OCI-LY1 (cell line): ENCODE results near the gene ZNF440.

ENCODE experiments used
- H2AFZ ChIP-seq: fragments of 200-600 bp; sonication (generic), shearing (Covaris generic); 2 replicates; pipeline ENCODE4 v1.6.0; 2014; ENCODE audit warnings: antibody characterized with exemption, mild to moderate bottlenecking, low read length
- H3F3A ChIP-seq: fragments of 200-600 bp; sonication (generic), shearing (Covaris generic); 2 replicates; pipeline ENCODE4 v1.6.0; 2014; ENCODE audit warnings: mild to moderate bottlenecking, antibody characterized with exemption, low read length, moderate library complexity; ENCODE audit not compliant: insufficient read depth
- H3K27ac ChIP-seq: fragments of 200-600 bp; sonication (generic); 2 replicates; pipeline ENCODE4 v1.5.1; 2014; ENCODE audit warnings: low read length, mixed run types, mild to moderate bottlenecking, low read depth; ENCODE audit not compliant: poor library complexity, severe bottlenecking
- H3K27me3 ChIP-seq: fragments of 200-600 bp; sonication (generic); 2 replicates; pipeline ENCODE4 v1.6.0; 2014; ENCODE audit warnings: antibody characterized with exemption, mild to moderate bottlenecking, low read length, moderate library complexity; ENCODE audit not compliant: insufficient read depth
- H3K36me3 ChIP-seq: fragments of 200-600 bp; sonication (generic); 2 replicates; pipeline ENCODE4 v1.6.1; 2014; ENCODE audit warnings: mild to moderate bottlenecking, antibody characterized with exemption, low read length, moderate library complexity, mixed read lengths; ENCODE audit not compliant: insufficient read depth
- H3K4me1 ChIP-seq: fragments of 200-600 bp; sonication (generic); 2 replicates; pipeline ENCODE4 v1.5.1; 2014; ENCODE audit warnings: mild to moderate bottlenecking, low read length, moderate library complexity; ENCODE audit not compliant: insufficient read depth, severe bottlenecking
- H3K4me2 ChIP-seq: fragments of 200-600 bp; sonication (generic), shearing (Covaris generic); 2 replicates; pipeline ENCODE4 v1.6.1; 2014; ENCODE audit warnings: low read length
- H3K4me3 ChIP-seq: fragments of 200-600 bp; sonication (generic); 2 replicates; pipeline ENCODE4 v1.5.1; 2014; ENCODE audit warnings: low read length, low read depth, mild to moderate bottlenecking, mixed read lengths; ENCODE audit not compliant: poor library complexity, severe bottlenecking
- H3K79me2 ChIP-seq: fragments of 200-600 bp; shearing (Covaris generic); 2 replicates; pipeline ENCODE4 v1.6.1; 2016; ENCODE audit warnings: mixed run types, low read length, mixed read lengths; ENCODE audit not compliant: insufficient read depth
- H3K9ac ChIP-seq: fragments of 200-600 bp; sonication (generic), shearing (Covaris generic); 2 replicates; pipeline ENCODE4 v1.6.1; 2014; ENCODE audit warnings: mild to moderate bottlenecking, low read length, mixed read lengths
- H3K9me2 ChIP-seq: fragments of 200-600 bp; sonication (generic), shearing (Covaris generic); 2 replicates; pipeline ENCODE4 v1.6.1; 2014; ENCODE audit warnings: low read depth, mild to moderate bottlenecking, low read length, mixed read lengths
- H3K9me3 ChIP-seq: fragments of 200-600 bp; shearing (Covaris generic); 2 replicates; pipeline ENCODE4 v1.6.1; 2014; ENCODE audit warnings: low read length, mixed read lengths
- H4K20me1 ChIP-seq: fragments of 200-600 bp; sonication (generic), shearing (Covaris generic); 2 replicates; pipeline ENCODE4 v1.6.0; 2016; ENCODE audit warnings: mild to moderate bottlenecking, low read length; ENCODE audit not compliant: insufficient read depth
- CTCF ChIP-seq: fragments of 200-600 bp; sonication (generic), shearing (Covaris generic); IDR thresholded peaks from 2 replicates; pipeline ENCODE4 v1.5.1; 2017; ENCODE audit warnings: mild to moderate bottlenecking, antibody characterized with exemption, low read length, moderate library complexity, mixed read lengths
- EZH2 ChIP-seq: fragments of 200-600 bp; sonication (generic), shearing (Covaris generic); IDR thresholded peaks from 2 replicates; pipeline ENCODE4 v1.8.0; 2017; ENCODE audit warnings: borderline replicate concordance, mixed run types, mild to moderate bottlenecking, antibody characterized with exemption, low read length, moderate library complexity, mixed read lengths

ZNF440 gene

GRCh38 chr19:11853358-11853757 lies 39.3 kb downstream of the ZNF440 start:
- Histone ChIP-seq H3F3A (no peaks in the 10 kb centered on the region), H3K36me3 (peaks cover 77% of the 10 kb centered on the region), H3K27ac (no peak overlapping the region), H3K4me2 (no peak overlapping the region), H4K20me1 (no peaks in the 10 kb centered on the region), H3K4me1 (peaks cover 10% of the 10 kb centered on the region), H3K9me3 (peaks cover 31% of the 10 kb centered on the region), H3K27me3 (no peaks in the 10 kb centered on the region), H3K9me2 (no peaks in the 10 kb centered on the region), H2AFZ (no peak overlapping the region), H3K79me2 (peaks cover 4% of the 10 kb centered on the region; the same call in 1 of the 2 replicates), H3K9ac (no peak overlapping the region), H3K4me3 (no peak overlapping the region)
- TF ChIP-seq EZH2, result no peak
- no peak for TF ChIP-seq CTCF

GRCh38 chr19:11856596-11857250 lies 42.6 kb downstream of the ZNF440 start:
- Histone ChIP-seq H3K4me2 (no peak overlapping the region), H3K27ac (no peak overlapping the region), H3K79me2 (no peaks in the 10 kb centered on the region; the same call in 1 of the 2 replicates), H2AFZ (no peak overlapping the region), H3K9me2 (no peaks in the 10 kb centered on the region), H3K4me1 (no peaks in the 10 kb centered on the region), H3K9ac (no peak overlapping the region), H3K4me3 (no peak overlapping the region), H4K20me1 (no peaks in the 10 kb centered on the region), H3K27me3 (no peaks in the 10 kb centered on the region), H3F3A (no peaks in the 10 kb centered on the region), H3K36me3 (peaks cover 86% of the 10 kb centered on the region), H3K9me3 (peaks cover 59% of the 10 kb centered on the region)
- TF ChIP-seq CTCF (no peak), EZH2 (no peak)

- H3K9ac ChIP-seq, result no peak overlapping the region
- no peaks in the 10 kb centered on the region for H3F3A ChIP-seq
- H3K27me3 ChIP-seq, result no peaks in the 10 kb centered on the region
- H3K27ac ChIP-seq, result no peak overlapping the region
- no peaks in the 10 kb centered on the region for H3K9me2 ChIP-seq
- peaks cover 85% of the 10 kb centered on the region for H3K36me3 ChIP-seq
- H2AFZ ChIP-seq, result no peak overlapping the region
- no peak overlapping the region for H3K4me2 ChIP-seq
- TF ChIP-seq CTCF (no peak), EZH2 (no peak)
- no peaks in the 10 kb centered on the region; the same call in 1 of the 2 replicates for H3K79me2 ChIP-seq
- H3K4me1 ChIP-seq, result no peaks in the 10 kb centered on the region
- H4K20me1 ChIP-seq, result no peaks in the 10 kb centered on the region
- H3K9me3 ChIP-seq, result peaks cover 60% of the 10 kb centered on the region
- H3K4me3 ChIP-seq, result no peak overlapping the region
These were observed 46.6 kb downstream of the ZNF440 start for GRCh38 chr19:11860721-11861120.
